Keratinocyte (primary cell): Measurements from ENCODE around the gene GRIN3B. TPM values are rescaled to one million over a fixed set of nuclear protein-coding genes. Genes with fewer than 3 reads are reported as not detected.

Source experiments
- DNase-seq: peaks from one replicate; pipeline ENCODE4 v3.0.0-alpha.2; 2011; ENCODE audit warnings: low read depth, missing footprints, low spot score
- FAIRE-seq: peaks from 2 replicates; lab custom pipeline; 2011; peaks lifted over from hg19 to GRCh38; lab: Jason Lieb, UNC
- H2AFZ ChIP-seq: 2 replicates; pipeline ENCODE4 v1.6.0; 2012; ENCODE audit warnings: low read length, control low read depth, inconsistent platforms; ENCODE audit not compliant: control insufficient read depth
- H3K27ac ChIP-seq: 2 replicates; pipeline ENCODE4 v1.5.1; 2011; ENCODE audit warnings: low read length; ENCODE audit not compliant: control insufficient read depth, insufficient read depth
- H3K27me3 ChIP-seq: 3 replicates; pipeline ENCODE4 v1.6.0; 2011; ENCODE audit warnings: low read length; ENCODE audit not compliant: control insufficient read depth, insufficient read depth; ENCODE audit errors: extremely low read depth
- H3K36me3 ChIP-seq, 2 experiments: 2 replicates in 1 of 2; 3 replicates in 1 of 2; pipeline ENCODE4 v1.5.1; 2011; ENCODE audit warnings: low read length in 2 of 2, mild to moderate bottlenecking in 1 of 2; ENCODE audit not compliant: control insufficient read depth in 2 of 2, insufficient read depth in 2 of 2; ENCODE audit errors: extremely low read depth in 1 of 2
- H3K4me1 ChIP-seq: 3 replicates; pipeline ENCODE4 v1.5.1; 2011; ENCODE audit warnings: low read length; ENCODE audit not compliant: control insufficient read depth, insufficient read depth; ENCODE audit errors: extremely low read depth
- H3K4me2 ChIP-seq: 3 replicates; pipeline ENCODE4 v1.6.0; 2011; ENCODE audit warnings: low read depth, low read length; ENCODE audit not compliant: control insufficient read depth, insufficient read depth; ENCODE audit errors: extremely low read depth
- H3K4me3 ChIP-seq, 3 experiments: fragments of 200-600 bp in 1 of 3; sonication (generic) in 1 of 3; 2 replicates in 2 of 3; 3 replicates in 1 of 3; pipeline ENCODE4 v1.5.1; 2011 to 2016; ENCODE audit warnings: low read length in 3 of 3, mild to moderate bottlenecking in 3 of 3, control low read depth in 2 of 3, inconsistent platforms in 1 of 3, low read depth in 1 of 3, mixed read lengths in 1 of 3, mixed run types in 1 of 3, moderate library complexity in 1 of 3; ENCODE audit not compliant: control insufficient read depth in 2 of 3, insufficient read depth in 2 of 3; ENCODE audit errors: extremely low read depth in 1 of 3
- H3K79me2 ChIP-seq: 2 replicates; pipeline ENCODE4 v1.6.0; 2012; ENCODE audit warnings: low read length; ENCODE audit not compliant: control insufficient read depth, insufficient read depth
- H3K9ac ChIP-seq: 3 replicates; pipeline ENCODE4 v1.6.0; 2011; ENCODE audit warnings: low read length; ENCODE audit not compliant: control insufficient read depth, insufficient read depth; ENCODE audit errors: extremely low read depth
- H3K9me1 ChIP-seq: 3 replicates; pipeline ENCODE4 v1.6.0; 2011; ENCODE audit warnings: low read length; ENCODE audit not compliant: control insufficient read depth, insufficient read depth; ENCODE audit errors: extremely low read depth
- H3K9me3 ChIP-seq: 2 replicates; pipeline ENCODE4 v1.5.1; 2012; ENCODE audit warnings: low read depth, low read length; ENCODE audit not compliant: control insufficient read depth
- H4K20me1 ChIP-seq: 3 replicates; pipeline ENCODE4 v1.6.0; 2011; ENCODE audit warnings: low read length; ENCODE audit not compliant: control insufficient read depth, insufficient read depth; ENCODE audit errors: extremely low read depth
- EZH2 ChIP-seq: IDR thresholded peaks from one replicate; pipeline ENCODE4 v1.6.1; 2012; ENCODE audit warnings: inconsistent platforms, mild to moderate bottlenecking, low read length, moderate library complexity
- dilution Hi-C: fragments of 300-500 bp; cut with MboI; formaldehyde crosslinking; loops from one replicate; pipeline ENCODE4 v1.7.0; 2020; ENCODE audit warnings: low sequenced_read_pairs; ENCODE audit not compliant: extremely low pct_ligation_motif_present
- polyA plus RNA-seq, 5 experiments: library from polyadenylated mRNA; depleted of rRNA in 3 of 5; stranded (reverse) in 3 of 5; stranded (forward) in 1 of 5; unstranded in 1 of 5; fragments of >200 nt; gene quantifications; 1 replicate in 1 of 5; 2 replicates in 3 of 5; 3 replicates in 1 of 5; pipeline versions ENCODE4 v1.2.1 to v1.2.3, GENCODE V29; 2011 to 2012; ENCODE audit warnings: missing spikeins in 2 of 5, low read depth in 1 of 5, low replicate concordance in 1 of 5
- TF ChIP-seq, protein P1 (sequence below), 3 experiments: IDR thresholded peaks in 1 of 3; conservative IDR thresholded peaks in 1 of 3; optimal IDR thresholded peaks in 1 of 3; 2 replicates in 2 of 3; 3 replicates in 1 of 3; pipeline versions ENCODE3 to v1.5.1; 2011; ENCODE audit warnings: low read length in 3 of 3, mild to moderate bottlenecking in 3 of 3, moderate library complexity in 2 of 3, control low read depth in 1 of 3, inconsistent platforms in 1 of 3; ENCODE audit not compliant: insufficient read depth in 2 of 3; ENCODE audit errors: extremely low read depth in 1 of 3

Gene GRIN3B
- polyA plus RNA-seq, 1 donor (not counting 4 experiments of a cell fraction or from before 2014, with no cell fraction given) = 0.20 TPM

DNA sequence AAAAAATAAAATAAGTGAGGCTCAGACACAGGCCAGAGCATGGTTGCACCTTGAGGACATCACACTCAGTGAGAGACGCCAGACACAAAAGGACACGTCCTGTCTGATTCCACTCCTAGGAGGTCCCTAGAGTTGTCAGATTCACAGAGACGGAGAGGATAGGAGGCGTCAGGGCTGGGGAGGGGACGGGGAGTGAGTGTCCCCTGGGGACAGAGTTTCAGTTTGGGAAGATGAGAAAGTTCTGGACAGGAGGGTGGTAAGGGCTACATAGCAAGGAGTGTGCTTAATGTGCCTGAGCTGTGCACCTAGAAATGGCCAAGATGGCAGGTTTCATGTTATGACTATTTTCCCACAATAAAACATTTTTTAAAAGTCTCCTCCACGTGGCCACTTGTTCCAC is 2.2 kb upstream of the GRIN3B start:
- H3K36me3 ChIP-seq = peaks cover 5 to 6% of the 10 kb centered on the region in 2 experiments
- peaks cover 3% of the 10 kb centered on the region for H4K20me1 ChIP-seq
- H3K4me2 ChIP-seq = no peak overlapping the region
- no peak overlapping the region for H3K27ac ChIP-seq
- H3K4me3 ChIP-seq = no peak overlapping the region
- TF ChIP-seq, protein P1, sequence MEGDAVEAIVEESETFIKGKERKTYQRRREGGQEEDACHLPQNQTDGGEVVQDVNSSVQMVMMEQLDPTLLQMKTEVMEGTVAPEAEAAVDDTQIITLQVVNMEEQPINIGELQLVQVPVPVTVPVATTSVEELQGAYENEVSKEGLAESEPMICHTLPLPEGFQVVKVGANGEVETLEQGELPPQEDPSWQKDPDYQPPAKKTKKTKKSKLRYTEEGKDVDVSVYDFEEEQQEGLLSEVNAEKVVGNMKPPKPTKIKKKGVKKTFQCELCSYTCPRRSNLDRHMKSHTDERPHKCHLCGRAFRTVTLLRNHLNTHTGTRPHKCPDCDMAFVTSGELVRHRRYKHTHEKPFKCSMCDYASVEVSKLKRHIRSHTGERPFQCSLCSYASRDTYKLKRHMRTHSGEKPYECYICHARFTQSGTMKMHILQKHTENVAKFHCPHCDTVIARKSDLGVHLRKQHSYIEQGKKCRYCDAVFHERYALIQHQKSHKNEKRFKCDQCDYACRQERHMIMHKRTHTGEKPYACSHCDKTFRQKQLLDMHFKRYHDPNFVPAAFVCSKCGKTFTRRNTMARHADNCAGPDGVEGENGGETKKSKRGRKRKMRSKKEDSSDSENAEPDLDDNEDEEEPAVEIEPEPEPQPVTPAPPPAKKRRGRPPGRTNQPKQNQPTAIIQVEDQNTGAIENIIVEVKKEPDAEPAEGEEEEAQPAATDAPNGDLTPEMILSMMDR (optimal IDR thresholded peaks at IDR 0.05 in 1 of 3, IDR thresholded peaks at IDR 0.05 in 1 of 3, conservative IDR thresholded peaks at IDR 0.05 in 1 of 3; ENCODE audit: extremely low read depth in 1 of 3, insufficient read depth in 2 of 3, low read length in 3 of 3) = no peak
- no peak for TF ChIP-seq EZH2
- no peaks in the 10 kb centered on the region for H3K79me2 ChIP-seq
- no peak overlapping the region for H2AFZ ChIP-seq
- FAIRE-seq (no peak), DNase-seq (no peak)
- dilution Hi-C loops = no loop called here
- H3K4me1 ChIP-seq = peaks cover 12% of the 10 kb centered on the region
- peaks cover 53% of the 10 kb centered on the region for H3K27me3 ChIP-seq
- H3K9me1 ChIP-seq = no peaks in the 10 kb centered on the region
- no peak overlapping the region for H3K9ac ChIP-seq
- H3K9me3 ChIP-seq = no peaks in the 10 kb centered on the region

DNA sequence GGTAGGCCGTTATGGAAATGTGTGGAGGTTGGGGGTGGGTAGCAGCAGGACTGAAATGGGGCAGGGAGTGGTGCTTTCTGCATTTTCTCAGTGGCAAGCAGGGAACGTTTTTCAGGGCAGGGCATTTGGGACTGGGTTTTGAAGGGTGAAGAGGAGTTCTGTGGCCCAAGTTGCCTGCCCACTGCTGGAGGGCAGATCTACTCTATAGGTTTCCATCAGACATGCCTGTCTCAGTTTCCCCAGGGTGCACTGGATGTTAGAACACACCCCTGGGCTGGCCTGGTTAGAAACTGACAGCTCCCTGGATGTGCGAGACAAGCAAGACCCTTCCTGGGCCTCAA is 870 bp upstream of the GRIN3B start:
- Histone ChIP-seq H2AFZ (no peak overlapping the region), H3K9me3 (no peaks in the 10 kb centered on the region), H3K79me2 (no peaks in the 10 kb centered on the region), H3K27me3 (peaks cover 53% of the 10 kb centered on the region), H3K9ac (no peak overlapping the region), H3K4me2 (no peak overlapping the region), H3K4me1 (peaks cover 12% of the 10 kb centered on the region), H3K36me3 (peaks cover 1 to 3% of the 10 kb centered on the region in 2 experiments), H3K4me3 (no peak overlapping the region), H3K27ac (no peak overlapping the region), H4K20me1 (peaks cover 3% of the 10 kb centered on the region), H3K9me1 (no peaks in the 10 kb centered on the region)
- dilution Hi-C loops = no loop called here
- TF ChIP-seq, protein P1 (optimal IDR thresholded peaks at IDR 0.05 in 1 of 3, IDR thresholded peaks at IDR 0.05 in 1 of 3, conservative IDR thresholded peaks at IDR 0.05 in 1 of 3; ENCODE audit: extremely low read depth in 1 of 3, insufficient read depth in 2 of 3, low read length in 3 of 3) = no peak
- TF ChIP-seq EZH2 = no peak
- DNase-seq = no peak
- no peak for FAIRE-seq
